CD4-positive, alpha-beta memory T cell (primary cell): Measurements from ENCODE around the gene NAA25. TPM values are rescaled to one million over a fixed set of nuclear protein-coding genes. Genes with fewer than 3 reads are reported as not detected.
"Not testable (repeated sequence)": the region's sequence is repeated elsewhere in the genome, so short reads cannot be mapped to it uniquely, and the experiment has no call there.

ENCODE experiments used
- CTCF ChIA-PET: fragments of 350-600 bp; sonication (Branson Sonifier 250); formaldehyde crosslinking; loops from one replicate; lab custom pipeline; 2021; ENCODE audit warnings: inconsistent platforms; ENCODE audit not compliant: partially characterized antibody; lab: Charles Lee
- POLR2A ChIA-PET: fragments of 350-600 bp; sonication (Branson Sonifier 250); formaldehyde crosslinking; loops from one replicate; lab custom pipeline; 2021; ENCODE audit not compliant: partially characterized antibody; lab: Charles Lee
- DNase-seq, 5 donors: peaks; one replicate each; pipeline versions ENCODE4 v3.0.0 to v3.0.0-alpha.2; 2020 to 2022; ENCODE audit warnings: mixed read lengths in 1 of 5
- H3K27ac ChIP-seq: one replicate; pipeline ENCODE4 v1.7.0; 2013; ENCODE audit warnings: low read depth, low read length
- H3K27me3 ChIP-seq: 2 replicates; pipeline ENCODE4 v1.7.0; 2013; ENCODE audit warnings: mild to moderate bottlenecking, low read length, moderate library complexity; ENCODE audit not compliant: insufficient read depth
- H3K36me3 ChIP-seq: 2 replicates; pipeline ENCODE4 v1.7.0; 2013; ENCODE audit warnings: mild to moderate bottlenecking, low read length, moderate library complexity; ENCODE audit not compliant: insufficient read depth
- H3K4me1 ChIP-seq: 2 replicates; pipeline ENCODE4 v1.7.0; 2013; ENCODE audit warnings: mild to moderate bottlenecking, low read length, moderate library complexity; ENCODE audit not compliant: insufficient read depth
- H3K4me3 ChIP-seq, 2 donors: one replicate each; pipeline ENCODE4 v1.7.0; 2013; ENCODE audit warnings: low read length in 2 of 2, mild to moderate bottlenecking in 1 of 2
- H3K9me3 ChIP-seq, 2 donors: one replicate each; pipeline ENCODE4 v1.7.0; 2013; ENCODE audit warnings: low read length in 2 of 2, control low read depth in 1 of 2; ENCODE audit not compliant: control insufficient read depth in 1 of 2
- H3K27ac Mint-ChIP-seq, 7 donors: one replicate each; pipeline ENCODE4 v1.8.0; 2020 to 2021; ENCODE audit warnings: mixed read lengths in 7 of 7, mild to moderate bottlenecking in 6 of 7, inconsistent platforms in 3 of 7, moderate library complexity in 3 of 7
- H3K27me3 Mint-ChIP-seq, 2 donors: one replicate each; pipeline ENCODE4 v1.8.0; 2020 to 2021; ENCODE audit warnings: mixed read lengths in 2 of 2
- H3K36me3 Mint-ChIP-seq, 2 donors: one replicate each; pipeline ENCODE4 v1.8.0; 2020 to 2021; ENCODE audit warnings: mixed read lengths in 2 of 2, inconsistent platforms in 1 of 2, mild to moderate bottlenecking in 1 of 2
- H3K4me1 Mint-ChIP-seq, 4 donors: one replicate each; pipeline ENCODE4 v1.8.0; 2020 to 2021; ENCODE audit warnings: mixed read lengths in 4 of 4, mild to moderate bottlenecking in 1 of 4
- H3K4me3 Mint-ChIP-seq, 8 donors: one replicate each; pipeline ENCODE4 v1.8.0; 2020 to 2021; ENCODE audit warnings: mixed read lengths in 8 of 8, mild to moderate bottlenecking in 7 of 8, moderate library complexity in 6 of 8, inconsistent platforms in 3 of 8
- H3K9me3 Mint-ChIP-seq, 8 donors: one replicate each; pipeline ENCODE4 v1.8.0; 2020 to 2021; ENCODE audit warnings: mixed read lengths in 8 of 8, mild to moderate bottlenecking in 5 of 8, inconsistent platforms in 3 of 8, moderate library complexity in 1 of 8
- intact Hi-C: fragments of 100-400 bp; cut with micrococcal nuclease; formaldehyde crosslinking; loops from one replicate; pipeline ENCODE4 v1.15.1; 2023
- polyA plus RNA-seq, 2 donors: library from polyadenylated mRNA; unstranded; fragments of 300-500 nt; fragmentation: Illumina TruSeq; gene quantifications; one replicate each; pipeline ENCODE4 v1.2.3, GENCODE V29; 2021
- total RNA-seq, 2 experiments: library from RNA; stranded (reverse); gene quantifications; one replicate each; pipeline ENCODE4 v1.2.3, GENCODE V29; 2021

NAA25 gene
- total and polyA plus RNA-seq, 4 experiments from 2014 or later = 8.5 to 35.3 (median 21.9) TPM

- Mint-ChIP-seq H3K4me1 (peaks cover 30 to 64% (median 45%) of the 10 kb centered on the region in 4 donors), H3K36me3 (peaks cover 0 to 20% of the 10 kb centered on the region in 2 donors), H3K9me3 (no peaks in the 10 kb centered on the region), H3K27me3 (no peaks in the 10 kb centered on the region), H3K4me3 (peak overlapping the region; percentile 90 to 98 (median 94)), H3K27ac (peak overlapping the region; percentile 84 to 97 (median 91))
- peak in 1 of 5 donors; percentile 39 for DNase-seq
- Histone ChIP-seq H3K4me1 (peaks cover 43% of the 10 kb centered on the region), H3K4me3 (peak overlapping the region; percentile 55 to 97), H3K36me3 (no peaks in the 10 kb centered on the region), H3K27ac (peak overlapping the region; percentile 94), H3K9me3 (no peaks in the 10 kb centered on the region), H3K27me3 (no peaks in the 10 kb centered on the region)
- intact Hi-C loops = loop anchor here (1.0 to 10.0 kb wide), 2 partner anchors 94 to 277 kb away; partner anchors contain the start of genes ERP29, HECTD4 and TMEM116
- CTCF ChIA-PET = interaction anchor here (0.7 to 2.8 kb wide), 7 partner anchors 10 to 313 kb away, joined by 3 to 17 read pairs (median 3); no protein-coding TSS in a partner anchor
- POLR2A ChIA-PET = interaction anchor here (0.6 to 5.9 kb wide), 10 partner anchors 9 to 114 kb away, joined by 3 to 109 read pairs (median 7); partner anchors contain the start of genes ERP29, TMEM116 and TRAFD1
These were observed 1.0 kb downstream of the NAA25 start for GRCh38 chr12:112107306-112108201.

- Mint-ChIP-seq H3K9me3 (no peaks in the 10 kb centered on the region), H3K4me3 (peak overlapping the region in 4 of 8 donors; percentile 3 to 10 (median 8)), H3K4me1 (peaks cover 33 to 73% (median 52%) of the 10 kb centered on the region in 4 donors), H3K36me3 (peaks cover 5 to 26% of the 10 kb centered on the region in 2 donors), H3K27ac (peak overlapping the region in 3 of 7 donors; percentile 48 to 97 (median 82)), H3K27me3 (no peaks in the 10 kb centered on the region)
- H3K27ac ChIP-seq = no peak overlapping the region
- no peak for DNase-seq
- ChIA-PET CTCF (interaction anchor here (1.0 to 1.5 kb wide), 2 partner anchors 8 to 9 kb away, joined by 3 to 4 read pairs; no protein-coding TSS in a partner anchor), POLR2A (interaction anchor here (4.7 to 5.9 kb wide), 2 partner anchors 20 to 25 kb away, joined by 53 to 109 read pairs; partner anchors contain the start of gene TRAFD1)
- H3K4me3 ChIP-seq = no peak overlapping the region
- intact Hi-C loops = loop anchor here (10.0 kb wide), 1 partner anchor 279 kb away; the partner anchor contains the start of gene HECTD4
- peaks cover 43% of the 10 kb centered on the region for H3K4me1 ChIP-seq
- H3K9me3 ChIP-seq = no peaks in the 10 kb centered on the region
- H3K27me3 ChIP-seq = no peaks in the 10 kb centered on the region
- H3K36me3 ChIP-seq = peaks cover 3% of the 10 kb centered on the region
These were observed 2.7 kb downstream of the NAA25 start for GRCh38 chr12:112105891-112106290.

- peaks cover 6% of the 10 kb centered on the region for H3K36me3 ChIP-seq
- Mint-ChIP-seq H3K9me3 (no peaks in the 10 kb centered on the region), H3K36me3 (peaks cover 7 to 31% of the 10 kb centered on the region in 2 donors), H3K4me1 (peaks cover 36 to 68% (median 53%) of the 10 kb centered on the region in 4 donors), H3K27ac (peak overlapping the region in 3 of 7 donors; percentile 25 to 47 (median 42)), H3K4me3 (no peak overlapping the region), H3K27me3 (no peaks in the 10 kb centered on the region)
- H3K4me1 ChIP-seq = peaks cover 43% of the 10 kb centered on the region
- no peaks in the 10 kb centered on the region for H3K27me3 ChIP-seq
- ChIA-PET CTCF (no interaction called here), POLR2A (no interaction called here)
- DNase-seq = no peak
- H3K27ac ChIP-seq = no peak overlapping the region
- intact Hi-C loops = loop anchor here (10.0 kb wide), 1 partner anchor 281 kb away; the partner anchor contains the start of gene HECTD4
- H3K4me3 ChIP-seq = no peak overlapping the region
- no peaks in the 10 kb centered on the region for H3K9me3 ChIP-seq
These were observed 4.7 kb downstream of the NAA25 start for GRCh38 chr12:112103758-112104503.

GRCh38 chr12:112102746-112103145, 5.8 kb downstream of the NAA25 start:
- H3K27ac ChIP-seq, DNase-seq, H3K27me3 ChIP-seq, H3K4me3 ChIP-seq, CTCF ChIA-PET, H3K9me3 ChIP-seq, H3K36me3 ChIP-seq, H3K4me3 Mint-ChIP-seq, H3K27me3 Mint-ChIP-seq, H3K9me3 Mint-ChIP-seq: not testable (repeated sequence)
- Mint-ChIP-seq H3K36me3 (peaks cover 14 to 33% of the 10 kb centered on the region in 2 donors), H3K27ac (peak overlapping the region in 2 of 7 donors; percentile 25 to 68), H3K4me1 (peaks cover 38 to 68% (median 51%) of the 10 kb centered on the region in 4 donors)
- POLR2A ChIA-PET = interaction anchor here (0.6 kb wide), 1 partner anchor 131 kb away, joined by 3 read pairs; no protein-coding TSS in a partner anchor
- intact Hi-C loops = loop anchor here (10.0 kb wide), 1 partner anchor 282 kb away; the partner anchor contains the start of gene HECTD4
- peaks cover 39% of the 10 kb centered on the region for H3K4me1 ChIP-seq

GRCh38 chr12:112102127-112102526, 6.5 kb downstream of the NAA25 start:
- Mint-ChIP-seq H3K27ac (peak overlapping the region in 2 of 7 donors; percentile 9 to 24), H3K9me3 (no peaks in the 10 kb centered on the region), H3K4me1 (peaks cover 32 to 63% (median 44%) of the 10 kb centered on the region in 4 donors), H3K36me3 (peaks cover 15 to 31% of the 10 kb centered on the region in 2 donors), H3K27me3 (no peaks in the 10 kb centered on the region), H3K4me3 (no peak overlapping the region)
- intact Hi-C loops = loop anchor here (10.0 kb wide), 1 partner anchor 283 kb away; the partner anchor contains the start of gene HECTD4
- H3K4me1 ChIP-seq = peaks cover 33% of the 10 kb centered on the region
- no peaks in the 10 kb centered on the region for H3K9me3 ChIP-seq
- no peaks in the 10 kb centered on the region for H3K27me3 ChIP-seq
- H3K27ac ChIP-seq = no peak overlapping the region
- CTCF ChIA-PET = interaction anchor here (0.6 to 0.9 kb wide), 2 partner anchors 89 to 330 kb away, joined by 4 read pairs; partner anchors contain the start of genes ERP29 and TMEM116
- DNase-seq = no peak
- H3K4me3 ChIP-seq = no peak overlapping the region
- POLR2A ChIA-PET = interaction anchor here (0.6 to 1.4 kb wide), 2 partner anchors 15 to 130 kb away, joined by 3 read pairs; no protein-coding TSS in a partner anchor
- H3K36me3 ChIP-seq = peaks cover 6% of the 10 kb centered on the region

GRCh38 chr12:112100500-112100899, 8.1 kb downstream of the NAA25 start:
- CTCF ChIA-PET = interaction anchor here (0.7 to 1.1 kb wide), 2 partner anchors 229 to 287 kb away, joined by 3 read pairs; no protein-coding TSS in a partner anchor
- H3K9me3 ChIP-seq, H3K27me3 Mint-ChIP-seq, H3K36me3 ChIP-seq, H3K4me3 Mint-ChIP-seq, POLR2A ChIA-PET, H3K4me3 ChIP-seq, H3K9me3 Mint-ChIP-seq, H3K27me3 ChIP-seq, H3K27ac ChIP-seq, DNase-seq: not testable (repeated sequence)
- Mint-ChIP-seq H3K27ac (peak overlapping the region in 1 of 7 donors; percentile 60), H3K36me3 (peaks cover 19 to 39% of the 10 kb centered on the region in 2 donors), H3K4me1 (peaks cover 34 to 62% (median 45%) of the 10 kb centered on the region in 4 donors)
- H3K4me1 ChIP-seq = peaks cover 31% of the 10 kb centered on the region
- intact Hi-C loops = loop anchor here (10.0 kb wide), 1 partner anchor 284 kb away; the partner anchor contains the start of gene HECTD4
